ENCODE measurements around the gene TBATA.

Gene TBATA

DNA sequence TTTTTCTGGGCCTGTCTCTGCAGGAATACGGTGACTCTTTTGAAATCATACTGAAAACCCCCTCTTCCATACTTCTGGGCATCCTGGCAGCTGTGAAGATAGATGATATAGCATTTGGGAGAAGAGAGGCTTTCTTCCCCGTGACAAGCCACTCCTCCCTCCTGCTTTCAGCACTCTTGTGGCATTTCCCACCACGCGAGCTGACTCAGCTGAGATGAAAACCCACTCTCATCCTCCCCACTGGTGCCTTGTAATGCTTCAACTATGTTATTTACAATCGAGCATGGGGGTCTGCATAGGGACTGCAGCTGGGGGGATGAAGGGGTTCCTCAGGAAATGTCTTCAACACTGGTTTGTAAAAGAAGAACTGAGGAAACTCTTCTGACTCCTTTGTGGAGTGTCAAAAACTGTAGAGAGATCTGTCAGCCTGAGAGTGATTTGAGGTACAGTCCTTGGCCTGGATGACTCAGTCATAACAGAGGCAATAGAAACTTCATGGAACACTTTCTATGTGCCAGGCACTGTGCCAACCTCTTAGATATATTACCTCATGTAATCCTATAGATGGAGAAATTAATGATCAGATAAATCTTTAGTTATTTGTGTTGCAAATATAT lies 1.7 kb upstream of the TBATA start:
- DNase-seq (ENCODE audit: extremely low spot score): no peak
- TF ChIP-seq, protein P1, sequence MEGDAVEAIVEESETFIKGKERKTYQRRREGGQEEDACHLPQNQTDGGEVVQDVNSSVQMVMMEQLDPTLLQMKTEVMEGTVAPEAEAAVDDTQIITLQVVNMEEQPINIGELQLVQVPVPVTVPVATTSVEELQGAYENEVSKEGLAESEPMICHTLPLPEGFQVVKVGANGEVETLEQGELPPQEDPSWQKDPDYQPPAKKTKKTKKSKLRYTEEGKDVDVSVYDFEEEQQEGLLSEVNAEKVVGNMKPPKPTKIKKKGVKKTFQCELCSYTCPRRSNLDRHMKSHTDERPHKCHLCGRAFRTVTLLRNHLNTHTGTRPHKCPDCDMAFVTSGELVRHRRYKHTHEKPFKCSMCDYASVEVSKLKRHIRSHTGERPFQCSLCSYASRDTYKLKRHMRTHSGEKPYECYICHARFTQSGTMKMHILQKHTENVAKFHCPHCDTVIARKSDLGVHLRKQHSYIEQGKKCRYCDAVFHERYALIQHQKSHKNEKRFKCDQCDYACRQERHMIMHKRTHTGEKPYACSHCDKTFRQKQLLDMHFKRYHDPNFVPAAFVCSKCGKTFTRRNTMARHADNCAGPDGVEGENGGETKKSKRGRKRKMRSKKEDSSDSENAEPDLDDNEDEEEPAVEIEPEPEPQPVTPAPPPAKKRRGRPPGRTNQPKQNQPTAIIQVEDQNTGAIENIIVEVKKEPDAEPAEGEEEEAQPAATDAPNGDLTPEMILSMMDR (IDR thresholded peaks at IDR 0.05; ENCODE audit: control extremely low read depth, extremely low read depth, low read depth, missing control alignments): no peak
- ChIA-PET POLR2A (no interaction called here), CTCF (no interaction called here)

DNA sequence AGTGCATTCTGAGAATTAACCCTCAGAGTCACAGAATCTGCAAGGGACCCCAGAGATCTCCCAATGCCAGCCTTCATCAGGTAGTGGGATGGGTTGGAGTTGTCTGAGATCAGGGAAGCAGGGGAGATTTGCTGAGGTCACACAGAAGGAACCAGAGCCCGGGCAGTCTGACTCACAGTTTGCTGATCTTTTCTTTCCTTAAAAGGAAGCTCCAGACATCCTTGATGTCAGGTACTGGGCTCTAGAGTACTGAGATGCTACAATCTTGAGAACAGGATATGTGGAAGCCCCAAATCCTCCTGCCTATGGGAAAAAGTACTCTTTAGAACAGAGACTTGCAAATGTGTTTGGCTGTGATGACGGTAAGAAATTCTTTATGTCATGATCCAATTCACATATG lies 706 bp downstream of the TBATA start:
- TF ChIP-seq, protein P1 (IDR thresholded peaks at IDR 0.05; ENCODE audit: control extremely low read depth, extremely low read depth, low read depth, missing control alignments): no peak
- ChIA-PET CTCF (no interaction called here), POLR2A (no interaction called here)
- DNase-seq (ENCODE audit: extremely low spot score): no peak

DNA sequence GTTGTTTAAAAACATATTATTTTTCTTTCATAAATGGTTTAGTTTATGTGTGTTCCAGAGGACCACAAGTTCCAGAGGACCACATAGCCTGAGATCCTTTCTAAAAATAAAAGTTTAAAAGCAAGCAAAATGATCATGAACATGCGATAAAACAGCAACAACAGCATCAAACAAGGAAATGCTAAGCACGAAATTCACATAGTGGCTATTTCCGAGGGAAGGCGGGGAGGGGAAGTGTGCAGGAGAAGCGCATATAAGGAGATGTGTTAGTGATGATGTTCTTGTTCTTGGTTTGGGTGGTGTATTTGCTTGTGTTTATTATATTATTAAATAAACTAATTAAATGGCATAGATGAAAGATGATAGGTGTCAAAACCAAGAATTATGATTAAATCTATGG lies 1.2 kb downstream of the TBATA start:
- TF ChIP-seq, protein P1 (IDR thresholded peaks at IDR 0.05; ENCODE audit: control extremely low read depth, extremely low read depth, low read depth, missing control alignments): no peak
- no peak for DNase-seq (ENCODE audit: extremely low spot score)
- POLR2A ChIA-PET: no interaction called here
- CTCF ChIA-PET: no interaction called here

DNA sequence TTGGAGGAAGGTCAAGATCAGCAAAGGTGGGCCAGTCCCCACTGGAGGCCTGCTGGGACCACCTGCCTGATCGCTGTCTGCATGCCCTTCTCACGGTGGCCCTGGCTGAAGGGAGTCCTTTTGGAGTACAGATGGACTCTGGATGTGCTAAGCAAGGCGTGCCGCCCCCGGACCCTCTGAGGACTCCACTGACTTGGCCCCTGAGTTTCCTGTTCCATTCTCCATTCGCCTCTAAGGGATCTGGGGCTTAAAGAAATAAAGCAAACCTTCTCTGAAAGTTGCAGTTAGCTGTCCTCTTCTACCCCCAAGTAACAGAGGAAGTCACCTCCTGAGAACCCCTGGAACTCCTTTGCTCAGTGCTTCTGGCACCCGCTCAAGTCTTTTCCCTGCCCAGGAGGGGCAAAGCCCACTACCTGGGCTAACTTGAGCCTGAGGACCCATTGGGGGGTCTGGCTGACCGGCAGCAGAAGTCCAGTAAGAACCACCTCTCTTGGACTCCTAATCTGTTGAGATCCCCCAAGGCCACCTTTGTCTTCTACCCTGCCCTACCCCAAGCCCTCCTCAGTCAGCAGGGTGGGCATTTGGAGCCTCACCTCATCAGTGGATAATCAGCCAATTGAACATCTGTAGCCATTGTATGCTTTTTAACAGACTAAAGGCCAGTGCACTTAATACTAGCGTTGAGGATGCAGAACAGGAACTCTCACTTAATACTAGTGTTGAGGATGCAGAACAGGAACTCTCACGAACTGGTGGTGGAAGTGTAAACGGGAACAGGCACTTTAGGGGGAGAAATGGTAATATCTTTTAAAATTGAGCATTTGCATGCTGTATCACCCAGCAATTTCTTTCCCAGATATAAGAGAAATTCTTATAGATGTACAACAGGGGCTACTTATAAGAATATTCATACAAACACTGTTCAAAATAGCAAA lies 2.2 kb downstream of the TBATA start:
- POLR2A ChIA-PET: no interaction called here
- no peak for DNase-seq (ENCODE audit: extremely low spot score)
- CTCF ChIA-PET: interaction anchor here (1.0 kb wide), 1 partner anchor 50 kb away, joined by 3 read pairs; no protein-coding TSS in a partner anchor
- TF ChIP-seq, protein P1 (IDR thresholded peaks at IDR 0.05; ENCODE audit: control extremely low read depth, extremely low read depth, low read depth, missing control alignments): no peak

DNA sequence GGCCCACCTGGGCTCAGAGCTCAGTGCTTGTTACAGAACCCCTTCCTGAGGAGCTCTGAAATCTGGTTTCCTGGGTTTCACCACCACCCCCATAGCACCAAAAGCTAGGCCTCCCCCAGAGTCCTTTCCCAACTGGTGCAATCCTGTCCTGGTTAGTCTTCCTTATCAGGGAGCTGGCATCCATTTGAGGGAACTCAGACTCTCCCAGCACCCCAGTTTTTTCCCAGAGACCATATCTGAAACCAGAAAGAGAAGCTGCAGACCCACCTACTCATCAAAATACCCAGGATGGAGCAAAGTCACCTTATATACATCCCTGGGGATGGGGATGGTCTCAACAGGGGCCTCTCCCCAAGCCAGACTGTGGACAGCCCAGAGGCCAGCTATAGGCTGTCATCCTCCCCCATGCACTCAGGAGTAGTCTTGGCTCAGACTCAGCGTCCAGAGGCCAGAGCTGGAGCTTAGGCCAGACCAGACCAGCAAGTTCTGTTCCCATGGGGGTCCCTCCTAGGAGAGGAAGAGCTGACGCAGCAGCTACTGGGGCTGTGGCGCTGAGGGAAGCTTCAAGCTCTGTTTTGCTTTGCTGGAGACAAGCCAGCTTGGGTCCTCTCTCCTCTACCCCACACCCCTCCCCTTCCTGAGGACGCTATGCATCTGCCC lies 3.0 kb downstream of the TBATA start:
- DNase-seq (ENCODE audit: extremely low spot score): no peak
- ChIA-PET POLR2A (no interaction called here), CTCF (interaction anchor here (1.0 to 1.5 kb wide), 2 partner anchors 50 to 787 kb away, joined by 3 read pairs; no protein-coding TSS in a partner anchor)
- TF ChIP-seq, protein P1 (IDR thresholded peaks at IDR 0.05; ENCODE audit: control extremely low read depth, extremely low read depth, low read depth, missing control alignments): no peak

DNA sequence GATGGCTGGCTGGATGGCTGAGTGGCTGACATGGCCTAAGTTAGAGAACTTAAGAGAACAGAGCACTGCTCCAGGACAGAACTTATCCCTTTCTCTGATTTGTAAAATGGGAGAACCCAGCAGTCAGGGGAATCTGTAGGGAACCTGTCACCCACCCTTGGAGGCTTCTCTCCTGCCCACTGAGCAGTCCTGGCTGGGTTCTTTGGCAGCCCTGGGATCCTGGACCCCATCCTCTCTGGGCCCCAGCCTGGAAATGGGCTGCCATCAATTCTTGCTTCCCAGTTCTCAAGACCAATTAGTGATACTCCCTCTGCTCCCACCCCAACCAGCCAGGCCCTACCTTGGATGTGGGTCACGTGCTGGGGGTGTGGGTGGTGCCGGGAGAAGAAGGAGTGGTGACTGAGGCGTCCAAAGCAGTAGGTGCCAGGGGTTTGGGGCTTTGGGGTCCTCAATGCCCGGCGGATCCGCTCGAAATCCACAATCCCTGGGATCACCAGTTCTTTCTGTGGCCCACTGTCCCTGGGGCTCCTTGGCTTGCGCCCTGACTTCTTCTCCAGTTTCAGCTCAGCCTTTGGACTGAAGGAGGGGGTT lies 3.6 kb downstream of the TBATA start:
- POLR2A ChIA-PET: no interaction called here
- DNase-seq (ENCODE audit: extremely low spot score): no peak
- TF ChIP-seq, protein P1 (IDR thresholded peaks at IDR 0.05; ENCODE audit: control extremely low read depth, extremely low read depth, low read depth, missing control alignments): no peak
- CTCF ChIA-PET: interaction anchor here (1.5 kb wide), 1 partner anchor 788 kb away, joined by 3 read pairs; no protein-coding TSS in a partner anchor

Data from GM10248 (cell line).